CD8-positive, alpha-beta memory T cell (primary cell): ENCODE results near the gene KRTAP5-10. TPM values are rescaled to one million over a fixed set of nuclear protein-coding genes. Genes with fewer than 3 reads are reported as not detected.
"Not testable (repeated sequence)": the region's sequence is repeated elsewhere in the genome, so short reads cannot be mapped to it uniquely, and the experiment has no call there.

Experiments used
- CTCF ChIA-PET: fragments of 350-600 bp; sonication (Branson Sonifier 250); formaldehyde crosslinking; loops from one replicate; lab custom pipeline; 2021; ENCODE audit warnings: antibody characterized with exemption; lab: Charles Lee
- POLR2A ChIA-PET: fragments of 350-600 bp; sonication (Branson Sonifier 250); formaldehyde crosslinking; loops from one replicate; lab custom pipeline; 2021; ENCODE audit warnings: antibody characterized with exemption; lab: Charles Lee
- DNase-seq, 5 donors: peaks; one replicate each; pipeline versions ENCODE4 v3.0.0 to v3.0.0-alpha.2; 2020 to 2022; ENCODE audit warnings: mixed read lengths in 1 of 5
- H3K27ac ChIP-seq: one replicate; pipeline ENCODE4 v1.7.0; 2013; ENCODE audit warnings: low read depth, mild to moderate bottlenecking, low read length, moderate library complexity
- H3K27me3 ChIP-seq: 2 replicates; pipeline ENCODE4 v1.7.0; 2013; ENCODE audit warnings: low read length, mild to moderate bottlenecking; ENCODE audit not compliant: insufficient read depth, poor library complexity, severe bottlenecking
- H3K36me3 ChIP-seq: 2 replicates; pipeline ENCODE4 v1.7.0; 2013; ENCODE audit warnings: mild to moderate bottlenecking, low read length, moderate library complexity; ENCODE audit not compliant: insufficient read depth
- H3K4me1 ChIP-seq: 2 replicates; pipeline ENCODE4 v1.7.0; 2013; ENCODE audit warnings: mild to moderate bottlenecking, low read length, moderate library complexity; ENCODE audit not compliant: insufficient read depth
- H3K4me3 ChIP-seq: 2 replicates; pipeline ENCODE4 v1.7.0; 2013; ENCODE audit warnings: mild to moderate bottlenecking, low read length
- H3K9me3 ChIP-seq: 2 replicates; pipeline ENCODE4 v1.7.0; 2013; ENCODE audit warnings: mild to moderate bottlenecking, low read length
- H3K27ac Mint-ChIP-seq, 8 donors: one replicate each; pipeline ENCODE4 v1.8.0; 2020 to 2021; ENCODE audit warnings: mixed read lengths in 8 of 8, mild to moderate bottlenecking in 6 of 8, inconsistent platforms in 3 of 8, moderate library complexity in 3 of 8
- H3K27me3 Mint-ChIP-seq, 2 donors: one replicate each; pipeline ENCODE4 v1.8.0; 2020 to 2021; ENCODE audit warnings: mixed read lengths in 2 of 2, mild to moderate bottlenecking in 1 of 2, moderate library complexity in 1 of 2
- H3K36me3 Mint-ChIP-seq, 3 donors: one replicate each; pipeline ENCODE4 v1.8.0; 2020 to 2021; ENCODE audit warnings: mixed read lengths in 3 of 3, inconsistent platforms in 1 of 3, mild to moderate bottlenecking in 1 of 3
- H3K4me1 Mint-ChIP-seq, 3 donors: one replicate each; pipeline ENCODE4 v1.8.0; 2020 to 2021; ENCODE audit warnings: mixed read lengths in 3 of 3, inconsistent platforms in 1 of 3, mild to moderate bottlenecking in 1 of 3
- H3K4me3 Mint-ChIP-seq, 7 donors: one replicate each; pipeline ENCODE4 v1.8.0; 2020 to 2021; ENCODE audit warnings: mixed read lengths in 7 of 7, mild to moderate bottlenecking in 6 of 7, moderate library complexity in 4 of 7, inconsistent platforms in 2 of 7
- H3K9me3 Mint-ChIP-seq, 5 donors: one replicate each; pipeline ENCODE4 v1.8.0; 2020 to 2022; ENCODE audit warnings: mixed read lengths in 5 of 5, mild to moderate bottlenecking in 3 of 5, moderate library complexity in 2 of 5, inconsistent platforms in 1 of 5
- polyA plus RNA-seq: library from polyadenylated mRNA; unstranded; fragments of 300-500 nt; fragmentation: Illumina TruSeq; gene quantifications from one replicate; pipeline ENCODE4 v1.2.3, GENCODE V29; 2021
- total RNA-seq, 2 experiments: library from RNA; stranded (reverse); gene quantifications; one replicate each; pipeline ENCODE4 v1.2.3, GENCODE V29; 2021

KRTAP5-10 gene
- total and polyA plus RNA-seq, 3 experiments from 2014 or later = not detected

DNA sequence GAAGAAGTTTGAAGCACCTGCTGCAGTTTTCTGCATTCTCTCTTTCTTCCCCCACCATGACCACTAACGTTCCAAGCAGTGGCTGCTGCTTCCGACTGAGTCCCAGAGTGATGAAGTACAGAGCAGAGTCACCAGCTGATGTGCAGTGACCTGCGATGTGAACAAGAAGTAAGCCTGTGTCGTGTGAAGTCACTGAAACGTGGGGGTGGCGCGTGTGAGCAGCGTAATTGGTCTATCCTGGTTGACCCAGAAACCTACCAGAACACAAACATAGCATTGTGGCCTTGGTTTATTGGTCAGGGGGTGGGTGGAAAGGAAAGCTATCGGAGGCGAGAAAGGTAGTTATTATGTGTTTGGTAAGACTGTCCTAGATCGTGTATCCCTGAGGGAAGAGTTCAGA lies 34.8 kb upstream of the KRTAP5-10 start:
- CTCF ChIA-PET = no interaction called here
- H3K27ac Mint-ChIP-seq = no peak overlapping the region
- POLR2A ChIA-PET = no interaction called here
- H3K4me1 Mint-ChIP-seq = no peaks in the 10 kb centered on the region
- Histone ChIP-seq H3K9me3 (no peaks in the 10 kb centered on the region), H3K36me3 (no peaks in the 10 kb centered on the region), H3K27ac (no peak overlapping the region), H3K4me3 (no peak overlapping the region), H3K4me1 (no peaks in the 10 kb centered on the region), H3K27me3 (no peaks in the 10 kb centered on the region)
- H3K36me3 Mint-ChIP-seq = no peaks in the 10 kb centered on the region
- H3K27me3 Mint-ChIP-seq = peaks cover 13 to 34% of the 10 kb centered on the region in 2 donors
- no peaks in the 10 kb centered on the region for H3K9me3 Mint-ChIP-seq
- no peak for DNase-seq
- H3K4me3 Mint-ChIP-seq = no peak overlapping the region

DNA sequence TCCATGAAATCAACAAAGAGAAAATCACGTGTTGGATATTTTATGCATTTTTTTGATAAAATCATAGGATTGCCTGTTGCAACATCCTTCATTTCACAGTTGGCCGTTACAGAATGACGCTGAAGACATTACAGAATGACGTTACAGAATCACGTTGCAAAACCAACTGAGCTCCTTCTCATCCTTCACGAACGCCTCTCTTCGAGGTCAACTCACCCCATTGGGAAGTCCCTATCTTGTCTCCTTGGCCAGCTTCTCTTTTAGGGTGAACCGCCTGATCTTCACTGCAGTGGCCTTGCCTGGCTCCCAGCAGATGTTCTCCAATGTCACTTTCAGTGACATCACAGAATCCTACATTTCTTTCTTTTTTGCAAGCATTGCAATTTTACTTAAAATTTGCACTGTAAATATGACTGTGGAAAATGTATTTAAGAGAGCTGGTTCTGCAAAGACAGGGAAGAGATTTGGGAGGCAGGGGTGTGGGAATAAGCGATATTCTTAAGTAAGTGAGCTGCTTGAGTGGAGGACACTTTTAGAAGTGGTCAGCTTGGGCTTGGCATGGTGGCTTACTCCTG lies 33.2 kb upstream of the KRTAP5-10 start:
- Mint-ChIP-seq H3K4me3 (no peak overlapping the region), H3K9me3 (no peaks in the 10 kb centered on the region), H3K4me1 (no peaks in the 10 kb centered on the region), H3K27ac (no peak overlapping the region), H3K36me3 (no peaks in the 10 kb centered on the region), H3K27me3 (peaks cover 14 to 29% of the 10 kb centered on the region in 2 donors)
- CTCF ChIA-PET = interaction anchor here (0.7 kb wide), 1 partner anchor 8 kb away, joined by 3 read pairs; no protein-coding TSS in a partner anchor
- Histone ChIP-seq H3K27me3 (no peaks in the 10 kb centered on the region), H3K4me1 (no peaks in the 10 kb centered on the region), H3K4me3 (no peak overlapping the region), H3K36me3 (no peaks in the 10 kb centered on the region), H3K9me3 (no peaks in the 10 kb centered on the region), H3K27ac (no peak overlapping the region)
- no peak for DNase-seq
- POLR2A ChIA-PET = no interaction called here

DNA sequence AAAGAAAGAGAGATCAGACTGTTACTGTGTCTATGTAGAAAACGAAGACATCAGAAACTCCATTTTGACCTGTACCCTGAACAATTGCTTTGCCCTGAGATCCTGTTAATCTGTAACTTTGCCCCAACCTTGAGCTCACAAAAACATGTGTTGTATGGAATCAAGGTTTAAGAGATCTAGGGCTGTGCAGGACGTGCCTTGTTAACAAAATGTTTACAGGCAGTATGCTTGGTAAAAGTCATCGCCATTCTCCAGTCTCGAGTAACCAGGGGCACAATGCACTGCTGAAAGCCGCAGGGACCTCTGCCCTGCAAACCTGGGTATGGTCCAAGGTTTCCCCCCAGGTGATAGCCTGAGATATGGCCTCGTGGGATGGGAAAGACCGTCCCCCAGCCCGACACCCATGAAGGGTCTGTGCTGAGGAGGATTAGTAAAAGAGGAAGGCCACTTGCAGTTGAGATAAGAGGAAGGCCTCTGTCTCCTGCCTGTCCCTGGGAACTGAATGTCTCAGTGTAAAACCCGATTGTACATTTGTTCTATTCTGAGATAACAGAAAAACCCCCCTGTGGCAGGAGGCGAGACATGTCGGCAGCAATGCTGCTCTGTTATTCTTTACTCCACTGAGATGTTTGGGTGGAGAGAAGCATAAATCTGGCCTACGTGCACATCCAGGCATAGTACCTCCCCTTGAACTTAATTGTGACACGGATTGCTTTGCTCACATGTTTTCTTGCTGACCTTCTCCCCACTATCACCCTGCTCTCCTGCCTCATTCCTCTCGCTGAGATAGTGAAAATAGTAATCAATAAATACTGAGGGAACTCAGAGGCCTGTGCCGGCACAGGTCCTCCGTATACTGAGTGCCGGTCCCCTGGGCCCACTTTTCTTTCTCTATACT lies 30.4 kb upstream of the KRTAP5-10 start:
- CTCF ChIA-PET, DNase-seq, H3K36me3 ChIP-seq, H3K4me3 ChIP-seq, H3K27ac ChIP-seq, H3K4me1 ChIP-seq, H3K4me3 Mint-ChIP-seq, H3K9me3 ChIP-seq, H3K27ac Mint-ChIP-seq, H3K27me3 ChIP-seq, H3K9me3 Mint-ChIP-seq, H3K36me3 Mint-ChIP-seq, H3K4me1 Mint-ChIP-seq, POLR2A ChIA-PET: not testable (repeated sequence)
- H3K27me3 Mint-ChIP-seq = peaks cover 11 to 28% of the 10 kb centered on the region in 2 donors

DNA sequence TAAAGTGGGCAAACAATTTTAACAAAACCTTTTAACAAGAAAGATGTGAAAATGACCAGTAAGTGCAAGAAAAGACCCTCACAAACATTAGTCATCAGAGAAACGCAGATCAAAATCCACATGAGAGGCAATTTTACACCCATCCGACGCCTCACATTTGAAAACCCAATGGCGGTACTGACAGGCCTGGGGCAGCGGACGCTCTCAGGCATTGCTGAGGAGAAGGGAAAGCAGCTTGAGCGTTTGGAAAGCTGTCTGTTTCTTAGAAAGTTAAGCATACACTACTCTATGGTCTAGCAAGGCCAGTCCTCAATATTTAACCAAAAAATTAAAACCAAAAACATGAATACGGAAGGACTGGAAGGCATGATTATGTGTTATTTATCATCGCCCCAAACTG lies 29.5 kb upstream of the KRTAP5-10 start:
- Histone ChIP-seq H3K4me3 (no peak overlapping the region), H3K9me3 (no peaks in the 10 kb centered on the region), H3K27me3 (no peaks in the 10 kb centered on the region), H3K36me3 (no peaks in the 10 kb centered on the region), H3K4me1 (no peaks in the 10 kb centered on the region), H3K27ac (no peak overlapping the region)
- no peak for DNase-seq
- Mint-ChIP-seq H3K4me3 (no peak overlapping the region), H3K27me3 (peaks cover 12 to 25% of the 10 kb centered on the region in 2 donors), H3K9me3 (peaks cover 0 to 4% (median under 1%) of the 10 kb centered on the region in 5 donors), H3K36me3 (peaks cover 0 to 2% (median 0%) of the 10 kb centered on the region in 3 donors), H3K4me1 (no peaks in the 10 kb centered on the region), H3K27ac (no peak overlapping the region)
- ChIA-PET CTCF (no interaction called here), POLR2A (no interaction called here)

DNA sequence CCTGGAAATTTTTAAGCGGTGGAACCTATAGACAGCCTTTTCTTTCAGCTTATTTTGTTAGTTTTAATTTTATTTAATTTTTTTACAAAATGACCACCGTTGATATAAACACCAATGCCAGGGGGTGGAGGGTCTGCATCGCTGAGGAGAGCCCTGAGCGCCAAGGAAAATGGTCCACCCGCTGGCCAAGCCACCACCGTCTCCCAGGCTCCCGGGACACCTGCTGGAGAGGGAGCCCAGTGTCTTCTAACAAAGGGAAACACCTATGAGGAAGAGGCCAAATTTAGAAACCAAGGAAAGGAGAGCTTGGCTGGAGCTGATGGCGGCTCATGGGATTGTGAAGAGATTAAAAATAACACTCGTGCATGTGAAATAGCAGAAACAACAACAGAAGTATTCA lies 27.8 kb upstream of the KRTAP5-10 start:
- Mint-ChIP-seq H3K27ac (no peak overlapping the region), H3K9me3 (peaks cover 0 to 9% (median 5%) of the 10 kb centered on the region in 5 donors), H3K4me3 (no peak overlapping the region), H3K4me1 (no peaks in the 10 kb centered on the region), H3K36me3 (peaks cover 0 to 11% (median 0%) of the 10 kb centered on the region in 3 donors), H3K27me3 (peaks cover 15 to 36% of the 10 kb centered on the region in 2 donors)
- ChIA-PET CTCF (no interaction called here), POLR2A (no interaction called here)
- Histone ChIP-seq H3K4me3 (no peak overlapping the region), H3K27me3 (no peaks in the 10 kb centered on the region), H3K9me3 (no peaks in the 10 kb centered on the region), H3K4me1 (no peaks in the 10 kb centered on the region), H3K27ac (no peak overlapping the region), H3K36me3 (no peaks in the 10 kb centered on the region)
- no peak for DNase-seq

DNA sequence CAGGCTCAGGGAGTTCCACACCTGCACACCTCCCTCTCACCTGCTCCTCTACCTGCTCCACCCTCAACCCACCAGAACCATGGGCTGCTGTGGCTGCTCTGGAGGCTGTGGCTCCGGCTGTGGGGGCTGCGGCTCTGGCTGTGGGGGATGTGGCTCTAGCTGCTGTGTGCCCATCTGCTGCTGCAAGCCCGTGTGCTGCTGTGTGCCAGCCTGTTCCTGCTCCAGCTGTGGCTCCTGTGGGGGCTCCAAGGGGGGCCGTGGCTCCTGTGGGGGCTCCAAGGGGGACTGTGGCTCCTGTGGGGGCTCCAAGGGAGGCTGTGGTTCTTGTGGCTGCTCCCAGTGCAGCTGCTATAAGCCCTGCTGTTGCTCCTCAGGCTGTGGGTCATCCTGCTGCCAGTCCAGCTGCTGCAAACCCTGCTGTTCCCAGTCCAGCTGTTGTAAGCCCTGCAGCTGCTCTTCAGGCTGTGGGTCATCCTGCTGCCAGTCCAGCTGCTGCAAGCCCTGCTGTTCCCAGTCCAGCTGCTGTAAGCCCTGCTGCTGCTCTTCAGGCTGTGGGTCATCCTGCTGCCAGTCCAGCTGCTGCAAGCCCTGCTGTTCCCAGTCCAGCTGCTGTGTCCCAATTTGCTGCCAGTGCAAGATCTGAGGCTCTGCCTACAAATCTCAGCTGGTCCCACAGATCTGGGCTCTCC lies 27.2 kb upstream of the KRTAP5-10 start, which contains the start of gene KRTAP5-8:
Gene KRTAP5-8, plus strand, starts transcription at position 49 of the 689 bp plus-strand sequence. Its CDS starts 31 bp downstream, at position 80.
- H3K9me3 Mint-ChIP-seq, H3K27ac Mint-ChIP-seq, H3K9me3 ChIP-seq, POLR2A ChIA-PET, H3K27me3 ChIP-seq, H3K36me3 ChIP-seq, H3K4me3 ChIP-seq, H3K4me1 Mint-ChIP-seq, H3K4me3 Mint-ChIP-seq, H3K27ac ChIP-seq, CTCF ChIA-PET, DNase-seq, H3K4me1 ChIP-seq: not testable (repeated sequence)
- Mint-ChIP-seq H3K27me3 (peaks cover 15 to 41% of the 10 kb centered on the region in 2 donors), H3K36me3 (peaks cover 0 to 11% (median 0%) of the 10 kb centered on the region in 3 donors)

DNA sequence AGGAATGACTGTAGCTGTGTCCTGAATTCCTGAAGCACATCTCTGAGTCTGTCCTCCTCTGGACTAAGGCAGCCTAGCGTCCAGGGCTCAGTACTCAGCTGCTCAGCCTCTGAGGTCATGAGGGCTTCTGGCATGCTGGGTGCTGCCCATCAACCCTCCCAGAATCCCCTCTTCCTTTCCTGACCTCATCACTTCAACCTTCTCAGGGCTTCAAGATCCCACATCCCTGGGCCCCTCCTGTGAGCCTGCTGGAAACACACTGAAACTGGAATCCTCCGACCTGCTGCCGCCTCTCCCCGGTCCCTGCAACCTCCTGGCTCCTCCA lies 26.7 kb upstream of the KRTAP5-10 start:
- Mint-ChIP-seq H3K27me3 (peaks cover 11 to 45% of the 10 kb centered on the region in 2 donors), H3K4me3 (no peak overlapping the region), H3K27ac (no peak overlapping the region), H3K9me3 (peaks cover 0 to 9% (median 5%) of the 10 kb centered on the region in 5 donors), H3K4me1 (peaks cover 0 to 5% (median 2%) of the 10 kb centered on the region in 3 donors), H3K36me3 (peaks cover 0 to 11% (median 0%) of the 10 kb centered on the region in 3 donors)
- DNase-seq = no peak
- Histone ChIP-seq H3K27me3 (no peaks in the 10 kb centered on the region), H3K9me3 (no peaks in the 10 kb centered on the region), H3K4me3 (no peak overlapping the region), H3K36me3 (no peaks in the 10 kb centered on the region), H3K27ac (no peak overlapping the region), H3K4me1 (no peaks in the 10 kb centered on the region)
- ChIA-PET CTCF (no interaction called here), POLR2A (no interaction called here)

DNA sequence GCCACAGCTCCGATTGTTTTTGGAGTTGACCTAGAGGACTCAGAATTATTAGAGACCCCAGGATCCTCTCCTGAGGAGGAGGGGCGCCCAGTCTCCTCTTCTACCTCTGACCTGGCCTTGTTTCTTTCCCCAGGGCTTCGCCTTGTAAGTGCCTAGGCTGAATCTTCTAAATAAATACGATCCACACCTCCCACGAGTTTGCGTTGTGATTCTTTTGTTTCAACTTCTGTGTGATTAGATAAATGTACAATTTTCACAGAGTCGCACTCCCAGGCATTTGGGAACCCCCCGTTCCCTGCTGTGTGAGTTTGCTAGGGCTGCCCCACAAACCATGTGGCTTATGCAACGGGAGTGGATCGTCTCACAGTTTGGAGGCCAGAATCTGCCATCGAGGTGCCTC lies 26.3 kb upstream of the KRTAP5-10 start:
- Mint-ChIP-seq H3K36me3 (peaks cover 0 to 11% (median 0%) of the 10 kb centered on the region in 3 donors), H3K9me3 (peaks cover 0 to 9% (median 5%) of the 10 kb centered on the region in 5 donors), H3K4me1 (peaks cover 0 to 8% (median 4%) of the 10 kb centered on the region in 3 donors), H3K27ac (no peak overlapping the region), H3K4me3 (no peak overlapping the region), H3K27me3 (peaks cover 11 to 45% of the 10 kb centered on the region in 2 donors)
- CTCF ChIA-PET = no interaction called here
- DNase-seq = no peak
- POLR2A ChIA-PET = no interaction called here
- H3K36me3 ChIP-seq = no peaks in the 10 kb centered on the region
- H3K9me3 ChIP-seq = no peaks in the 10 kb centered on the region
- no peaks in the 10 kb centered on the region for H3K4me1 ChIP-seq
- no peaks in the 10 kb centered on the region for H3K27me3 ChIP-seq
- no peak overlapping the region for H3K4me3 ChIP-seq
- no peak overlapping the region for H3K27ac ChIP-seq
